Stomach (tissue), 9 donors: ENCODE results near the gene CCDC141. TPM values are rescaled to one million over a fixed set of nuclear protein-coding genes. Genes with fewer than 3 reads are reported as not detected.

Experiments used
- DNase-seq, 2 donors: peaks; one replicate each; pipeline versions ENCODE4 v3.0.0 to v3.0.0-alpha.2; 2013 to 2019
- H3K27ac ChIP-seq, 5 donors: fragments of 200-600 bp in 4 of 5; sonication (generic) in 4 of 5; one replicate each; pipeline ENCODE4 v1.5.1; 2013 to 2019; ENCODE audit warnings: mild to moderate bottlenecking in 1 of 5, moderate library complexity in 1 of 5
- H3K27me3 ChIP-seq, 3 donors: fragments of 200-600 bp; sonication (generic); one replicate each; pipeline ENCODE4 v1.5.1; 2017 to 2019; ENCODE audit warnings: mixed run types in 1 of 3
- H3K36me3 ChIP-seq, 4 donors: fragments of 200-600 bp; sonication (generic); 1 replicate in 3 of 4; 2 replicates in 1 of 4; pipeline ENCODE4 v1.5.1; 2016 to 2019
- H3K4me1 ChIP-seq, 4 donors: fragments of 200-600 bp; sonication (generic); one replicate each; pipeline ENCODE4 v1.5.1; 2016 to 2019
- H3K4me3 ChIP-seq, 4 donors: fragments of 200-600 bp; sonication (generic) in 3 of 4; one replicate each; pipeline ENCODE4 v1.5.1; 2016 to 2019; ENCODE audit warnings: mild to moderate bottlenecking in 1 of 4
- H3K9me3 ChIP-seq, 4 donors: fragments of 200-600 bp; sonication (generic); one replicate each; pipeline ENCODE4 v1.5.1; 2016 to 2019
- EP300 ChIP-seq: sonication (generic); formaldehyde crosslinking; IDR thresholded peaks from one replicate; pipeline ENCODE4 v1.6.1; 2017; ENCODE audit warnings: antibody characterized with exemption
- POLR2A ChIP-seq, 4 donors: fragments of 450-650 bp; IDR thresholded peaks; one replicate each; pipeline ENCODE4 v1.6.1; 2016; ENCODE audit warnings: antibody characterized with exemption in 4 of 4, control low read depth in 2 of 4, mild to moderate bottlenecking in 1 of 4, moderate library complexity in 1 of 4
- POLR2AphosphoS5 ChIP-seq, 3 donors: sonication (generic); formaldehyde crosslinking; IDR thresholded peaks; one replicate each; pipeline ENCODE4 v1.6.1; 2016; ENCODE audit warnings: antibody characterized with exemption in 3 of 3
- WGBS, 5 donors: extraction: QIAGEN DNeasy Blood & Tissue Kit in 3 of 5; methylation state at CpG; one replicate each; pipeline versions ENCODE4 v1.1.5 to v1.1.7; 2013 to 2018; 5-methylcytosine and 5-hydroxymethylcytosine counted together
- intact Hi-C: fragments of 100-400 bp; cut with DNase I; formaldehyde crosslinking; loops from one replicate; pipeline ENCODE4 v1.15.1; 2023; ENCODE audit warnings: low total_unique reads
- polyA plus RNA-seq, 3 donors: library from polyadenylated mRNA; stranded (reverse); fragments of 200-250 nt; gene quantifications; one replicate each; pipeline ENCODE4 v1.2.3, GENCODE V29; 2013
- total RNA-seq, 5 donors: library from RNA; depleted of rRNA; stranded (reverse); fragments of >200 nt; gene quantifications; one replicate each; pipeline versions ENCODE4 v1.1.0 to v1.2.3, GENCODE V29; 2014 to 2016
- TF ChIP-seq, protein P1 (sequence below), 7 experiments: fragments of 450-650 bp in 4 of 7; fragments of 200-600 bp in 3 of 7; sonication (generic) in 3 of 7; IDR thresholded peaks; one replicate each; pipeline ENCODE4 v1.5.1; 2016 to 2019; ENCODE audit warnings: antibody characterized with exemption in 7 of 7, control low read depth in 2 of 7, mild to moderate bottlenecking in 1 of 7
- donor health status: healthy with polysubstance abuse.
- donor health status: Bipolar disorder and iron deficiency.
- donor health status: healthy.

The CCDC141 gene
- total and polyA plus RNA-seq, 8 donors, result 0.10 to 12.5 (median 1.2) TPM; not detected in 1

DNA sequence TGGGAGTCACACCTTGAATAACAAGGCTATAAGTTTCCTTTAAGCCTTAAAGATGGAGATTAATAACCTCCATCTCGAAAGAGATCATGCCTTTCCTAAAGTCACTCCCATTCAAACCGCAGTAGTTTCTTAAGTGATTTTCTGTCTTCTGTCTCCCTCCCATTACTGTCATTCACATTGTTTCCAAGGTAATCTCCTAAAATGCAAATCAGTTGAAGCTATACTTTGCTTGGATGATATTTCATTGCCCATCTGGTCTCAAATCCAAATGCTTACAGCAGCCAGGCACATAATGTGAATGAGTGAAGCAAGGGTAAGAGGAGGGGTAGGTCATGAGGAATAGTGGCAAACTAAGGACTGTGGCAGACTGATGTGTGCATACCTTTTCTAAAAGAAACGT is 116.4 kb downstream of the CCDC141 start:
- Histone ChIP-seq H3K4me3 (no peak overlapping the region), H3K4me1 (no peaks in the 10 kb centered on the region), H3K9me3 (peaks cover 0 to 25% (median 12%) of the 10 kb centered on the region in 4 donors), H3K27ac (no peak overlapping the region), H3K27me3 (no peaks in the 10 kb centered on the region), H3K36me3 (no peaks in the 10 kb centered on the region)
- 84 to 90% (median 87%) methylated on average over 3 of the region's 3 CpGs for WGBS, 5 donors
- intact Hi-C loops, result no loop called here
- no peak for DNase-seq
- TF ChIP-seq, protein P1, sequence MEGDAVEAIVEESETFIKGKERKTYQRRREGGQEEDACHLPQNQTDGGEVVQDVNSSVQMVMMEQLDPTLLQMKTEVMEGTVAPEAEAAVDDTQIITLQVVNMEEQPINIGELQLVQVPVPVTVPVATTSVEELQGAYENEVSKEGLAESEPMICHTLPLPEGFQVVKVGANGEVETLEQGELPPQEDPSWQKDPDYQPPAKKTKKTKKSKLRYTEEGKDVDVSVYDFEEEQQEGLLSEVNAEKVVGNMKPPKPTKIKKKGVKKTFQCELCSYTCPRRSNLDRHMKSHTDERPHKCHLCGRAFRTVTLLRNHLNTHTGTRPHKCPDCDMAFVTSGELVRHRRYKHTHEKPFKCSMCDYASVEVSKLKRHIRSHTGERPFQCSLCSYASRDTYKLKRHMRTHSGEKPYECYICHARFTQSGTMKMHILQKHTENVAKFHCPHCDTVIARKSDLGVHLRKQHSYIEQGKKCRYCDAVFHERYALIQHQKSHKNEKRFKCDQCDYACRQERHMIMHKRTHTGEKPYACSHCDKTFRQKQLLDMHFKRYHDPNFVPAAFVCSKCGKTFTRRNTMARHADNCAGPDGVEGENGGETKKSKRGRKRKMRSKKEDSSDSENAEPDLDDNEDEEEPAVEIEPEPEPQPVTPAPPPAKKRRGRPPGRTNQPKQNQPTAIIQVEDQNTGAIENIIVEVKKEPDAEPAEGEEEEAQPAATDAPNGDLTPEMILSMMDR (IDR thresholded peaks at IDR 0.05), result no peak
- TF ChIP-seq EP300, result no peak
- TF ChIP-seq POLR2AphosphoS5 (IDR thresholded peaks at IDR 0.05), result no peak
- TF ChIP-seq POLR2A (IDR thresholded peaks at IDR 0.05), result no peak

DNA sequence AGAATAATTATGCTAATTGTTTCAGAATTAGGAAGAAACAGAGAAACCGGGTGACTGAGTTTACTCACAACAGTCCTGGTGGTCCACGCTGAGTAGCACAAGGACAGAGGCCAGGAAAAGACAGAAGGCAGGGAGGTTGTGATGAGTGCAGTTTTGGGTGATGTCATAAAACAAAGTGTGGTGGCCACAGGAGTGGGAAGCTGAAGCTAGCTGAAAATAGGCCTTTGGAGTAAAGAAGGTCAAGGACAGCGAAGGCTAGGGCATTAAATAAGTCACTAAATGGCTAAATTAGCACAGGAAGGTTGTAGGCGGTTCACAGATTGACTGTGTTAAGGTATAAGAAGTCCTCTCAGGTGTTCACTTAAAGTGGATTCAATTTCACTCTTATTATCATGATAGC is 121.9 kb downstream of the CCDC141 start:
- Histone ChIP-seq H3K27ac (no peak overlapping the region), H3K27me3 (no peaks in the 10 kb centered on the region), H3K4me3 (no peak overlapping the region), H3K9me3 (peaks cover 0 to 7% (median 0%) of the 10 kb centered on the region in 4 donors), H3K4me1 (no peaks in the 10 kb centered on the region), H3K36me3 (no peaks in the 10 kb centered on the region)
- 73 to 87% (median 78%) methylated on average over 4 of the region's 4 CpGs for WGBS, 5 donors
- TF ChIP-seq POLR2AphosphoS5 (IDR thresholded peaks at IDR 0.05), result no peak
- TF ChIP-seq POLR2A (IDR thresholded peaks at IDR 0.05), result no peak
- no peak for TF ChIP-seq EP300
- TF ChIP-seq, protein P1 (IDR thresholded peaks at IDR 0.05), result no peak
- no peak for DNase-seq
- intact Hi-C loops, result no loop called here

DNA sequence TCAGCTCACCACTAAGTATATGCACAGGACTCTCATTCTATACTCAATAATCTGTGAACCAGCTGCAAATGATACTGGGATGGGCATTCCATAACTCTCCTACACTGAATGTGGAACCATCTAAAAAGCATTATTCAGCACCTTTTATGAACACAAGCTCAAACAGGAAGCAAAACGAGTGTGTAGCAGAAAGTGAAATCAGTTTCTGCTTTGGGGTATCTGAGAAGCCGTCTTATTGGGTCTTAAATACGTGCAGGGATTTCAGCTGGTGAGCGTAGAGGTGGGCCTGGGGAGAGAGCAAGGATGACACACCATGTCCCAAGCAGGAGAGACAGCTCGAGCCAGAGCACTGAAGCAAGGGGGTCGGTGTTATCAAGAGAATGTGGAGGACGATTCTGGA is 122.8 kb downstream of the CCDC141 start:
- Histone ChIP-seq H3K27ac (no peak overlapping the region), H3K4me1 (no peaks in the 10 kb centered on the region), H3K9me3 (peaks cover 0 to 7% (median 0%) of the 10 kb centered on the region in 4 donors), H3K27me3 (no peaks in the 10 kb centered on the region), H3K36me3 (no peaks in the 10 kb centered on the region), H3K4me3 (no peak overlapping the region)
- TF ChIP-seq POLR2AphosphoS5 (IDR thresholded peaks at IDR 0.05) (no peak), POLR2A (IDR thresholded peaks at IDR 0.05) (no peak), EP300 (no peak)
- TF ChIP-seq, protein P1 (IDR thresholded peaks at IDR 0.05), result no peak
- 79 to 86% (median 81%) methylated on average over 7 of the region's 7 CpGs for WGBS, 5 donors
- DNase-seq, result no peak
- intact Hi-C loops, result no loop called here

DNA sequence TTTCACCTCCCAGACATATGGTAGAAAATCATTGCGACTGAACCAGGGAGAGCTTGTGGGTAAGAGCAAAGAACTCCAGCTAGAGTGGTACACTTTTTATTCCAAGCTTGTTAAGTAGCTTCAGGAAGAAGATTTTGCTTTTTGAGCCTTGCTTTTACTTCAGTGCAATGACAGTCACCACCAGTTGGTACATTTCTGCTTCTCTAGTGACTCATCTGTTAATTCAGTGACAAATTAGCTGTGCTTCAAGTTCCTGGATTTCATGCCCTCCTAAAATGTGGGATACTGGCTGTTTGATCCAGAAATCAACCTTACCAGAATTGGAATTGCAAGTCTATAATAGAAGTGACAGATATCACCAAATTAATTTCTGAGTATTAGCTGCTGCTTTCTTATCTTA is 125.1 kb downstream of the CCDC141 start:
- no peaks in the 10 kb centered on the region for H3K27me3 ChIP-seq
- 72 to 91% (median 89%) methylated on average over 1 of the region's 1 CpG for WGBS, 5 donors
- no peaks in the 10 kb centered on the region for H3K4me1 ChIP-seq
- H3K36me3 ChIP-seq, result no peaks in the 10 kb centered on the region
- intact Hi-C loops, result no loop called here
- TF ChIP-seq POLR2A (IDR thresholded peaks at IDR 0.05) (no peak), POLR2AphosphoS5 (IDR thresholded peaks at IDR 0.05) (no peak), EP300 (no peak)
- TF ChIP-seq, protein P1 (IDR thresholded peaks at IDR 0.05), result no peak
- H3K27ac ChIP-seq, result no peak overlapping the region
- no peak for DNase-seq
- H3K4me3 ChIP-seq, result no peak overlapping the region
- H3K9me3 ChIP-seq, result no peaks in the 10 kb centered on the region
